GM19099 (cell line): ENCODE measurements around the gene GTF2H4.

Experiments used
- POLR2A ChIP-seq: IDR thresholded peaks from 3 replicates; pipeline ENCODE4 v1.6.1; 2011; ENCODE audit warnings: low read depth; ENCODE audit not compliant: insufficient read length; ENCODE audit errors: extremely low read depth

Gene GTF2H4

DNA sequence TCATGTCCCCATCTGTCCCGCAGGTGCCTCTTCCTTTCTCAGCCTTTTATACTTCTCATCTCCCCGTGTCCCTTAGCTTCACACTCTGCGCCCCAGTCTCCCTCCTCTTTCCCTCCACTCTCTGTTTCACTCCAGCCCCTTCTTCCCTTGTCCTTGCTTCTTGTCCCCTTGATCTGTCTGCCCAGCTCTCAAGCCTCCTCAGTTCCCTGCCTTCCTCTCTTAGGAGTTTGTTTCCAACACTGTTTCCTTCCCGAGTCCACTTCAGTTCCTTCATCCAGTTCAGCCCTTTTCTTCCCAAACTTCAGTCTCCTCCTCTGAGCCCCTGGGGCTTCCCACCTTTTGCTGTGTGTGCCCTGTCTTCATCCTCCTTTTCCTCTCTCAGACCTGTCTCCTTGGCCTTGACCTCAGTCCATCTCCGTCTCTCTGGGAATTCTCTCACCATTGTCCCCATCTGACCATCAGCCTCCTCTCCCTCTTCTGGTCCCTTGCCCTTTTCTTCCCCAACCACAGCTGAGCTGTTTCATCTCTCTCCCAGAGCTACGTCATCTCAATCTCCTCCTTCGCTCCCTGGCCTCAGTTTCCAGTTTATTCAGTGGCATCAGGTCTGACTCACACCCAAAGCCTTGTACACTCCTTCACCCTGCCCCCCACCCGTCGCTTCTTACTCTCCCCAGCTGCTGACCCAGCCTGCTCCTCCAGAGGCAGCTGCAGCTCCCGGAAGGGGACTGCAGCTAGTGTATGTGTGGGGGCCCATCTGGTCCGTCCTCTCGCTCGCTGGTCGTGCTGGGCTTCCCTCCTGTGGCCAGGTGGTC lies 26.4 kb upstream of the GTF2H4 start:
- TF ChIP-seq POLR2A: no peak

DNA sequence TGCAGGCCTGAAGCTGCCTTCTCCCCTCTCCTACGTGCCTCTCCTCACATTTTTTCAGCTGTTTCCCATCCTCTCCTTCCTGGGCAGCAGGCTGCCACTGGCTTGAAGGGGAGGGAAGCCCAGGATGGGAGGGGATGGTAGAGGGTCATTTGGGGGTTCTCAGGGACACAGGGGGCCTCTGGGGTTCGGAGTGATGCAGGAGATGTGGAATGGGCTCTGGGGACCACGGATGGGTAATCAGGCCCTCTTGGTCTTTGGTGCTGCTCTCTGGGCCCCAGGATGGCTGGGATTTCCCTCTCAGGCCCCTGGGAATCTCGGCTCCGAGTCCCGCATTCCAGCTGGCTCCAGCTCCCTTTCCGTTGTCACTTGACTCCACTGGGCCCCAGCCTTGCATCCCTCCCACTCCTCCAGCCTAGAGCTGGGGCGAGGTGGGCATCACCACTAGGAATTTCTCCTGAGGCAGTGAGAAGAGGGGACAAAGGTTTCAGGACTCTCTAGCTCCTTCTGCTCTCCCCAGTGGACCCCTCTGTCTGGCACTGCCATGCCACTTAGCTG lies 25.7 kb upstream of the GTF2H4 start:
- TF ChIP-seq POLR2A: no peak

DNA sequence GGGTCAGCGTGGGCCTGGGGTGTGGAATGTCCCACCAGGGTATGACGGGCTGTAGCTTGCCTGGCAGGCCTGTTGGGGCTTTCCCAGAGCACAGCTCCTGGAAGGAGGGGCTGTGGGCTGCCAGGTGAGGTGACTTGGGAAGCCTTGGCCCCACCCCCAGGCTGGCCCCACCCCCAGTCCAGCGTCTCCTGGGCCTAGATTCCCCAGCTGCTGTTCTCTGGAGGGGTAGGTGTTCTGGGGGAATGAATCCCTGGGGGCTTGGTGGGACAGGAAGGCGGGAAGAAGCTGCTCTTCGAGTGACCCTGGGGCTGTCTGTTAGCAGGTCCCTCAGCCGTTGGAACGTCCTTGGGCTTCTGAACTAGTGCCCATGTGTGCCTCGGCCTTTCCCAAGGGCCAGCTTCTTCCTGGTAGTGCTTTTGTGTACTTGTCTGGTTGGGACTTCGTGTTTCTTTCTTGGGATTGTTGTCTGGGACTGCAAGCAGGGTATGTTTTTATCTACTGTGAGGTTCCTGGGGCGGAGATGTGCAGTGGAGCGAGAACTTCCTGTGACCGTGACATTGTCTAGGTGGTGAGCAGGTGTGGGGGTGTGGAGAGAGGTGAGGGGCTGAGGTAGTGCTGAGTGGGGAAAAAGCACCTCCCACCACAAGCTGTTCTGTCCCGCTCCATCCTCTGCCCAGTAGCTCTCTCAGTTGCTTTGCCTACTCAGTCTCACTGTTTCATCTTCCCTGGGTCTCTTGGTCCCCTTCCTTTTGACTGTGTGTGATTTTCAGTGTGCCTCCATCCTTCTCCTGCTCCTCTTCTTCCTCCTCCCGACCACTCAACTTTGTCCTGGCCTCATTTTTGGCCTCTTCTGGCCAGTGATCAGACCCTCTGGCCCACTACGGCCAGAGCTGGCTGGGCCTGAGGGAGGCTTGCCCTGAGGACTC lies 25.0 kb upstream of the GTF2H4 start:
- TF ChIP-seq POLR2A: no peak

- no peak for TF ChIP-seq POLR2A
Observed at GRCh38 chr6:30883685-30884520, 24.1 kb upstream of the GTF2H4 start, which contains the start of gene DDR1. Gene DDR1, plus strand, starts transcription at chr6:30884519. Its CDS starts 4,211 bp downstream, at chr6:30888730.

- TF ChIP-seq POLR2A: no peak
Observed at GRCh38 chr6:30884521-30885480, 23.2 kb upstream of the GTF2H4 start.

GRCh38 chr6:30885481-30885998 lies 22.5 kb upstream of the GTF2H4 start:
- no peak for TF ChIP-seq POLR2A

- TF ChIP-seq POLR2A: no peak
Observed at GRCh38 chr6:30885999-30886896, 21.8 kb upstream of the GTF2H4 start.

DNA sequence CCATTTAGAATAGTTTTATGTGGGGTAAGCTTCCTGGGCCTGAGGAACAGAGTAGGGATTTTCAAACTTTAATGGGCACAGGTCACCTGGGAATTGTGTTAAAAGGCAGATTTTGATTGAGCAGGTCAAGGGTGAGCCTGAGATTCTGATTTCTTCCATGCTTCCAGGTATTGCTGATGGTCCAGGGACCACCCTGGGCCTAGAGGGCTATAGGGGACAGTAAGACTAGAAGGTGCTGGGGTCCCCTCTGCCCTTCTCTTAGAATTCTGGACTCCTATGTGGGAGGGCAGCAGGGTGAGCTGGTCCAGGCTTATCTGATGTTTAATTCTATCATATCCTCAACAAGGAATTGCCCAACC lies 21.1 kb upstream of the GTF2H4 start:
- TF ChIP-seq POLR2A: no peak

DNA sequence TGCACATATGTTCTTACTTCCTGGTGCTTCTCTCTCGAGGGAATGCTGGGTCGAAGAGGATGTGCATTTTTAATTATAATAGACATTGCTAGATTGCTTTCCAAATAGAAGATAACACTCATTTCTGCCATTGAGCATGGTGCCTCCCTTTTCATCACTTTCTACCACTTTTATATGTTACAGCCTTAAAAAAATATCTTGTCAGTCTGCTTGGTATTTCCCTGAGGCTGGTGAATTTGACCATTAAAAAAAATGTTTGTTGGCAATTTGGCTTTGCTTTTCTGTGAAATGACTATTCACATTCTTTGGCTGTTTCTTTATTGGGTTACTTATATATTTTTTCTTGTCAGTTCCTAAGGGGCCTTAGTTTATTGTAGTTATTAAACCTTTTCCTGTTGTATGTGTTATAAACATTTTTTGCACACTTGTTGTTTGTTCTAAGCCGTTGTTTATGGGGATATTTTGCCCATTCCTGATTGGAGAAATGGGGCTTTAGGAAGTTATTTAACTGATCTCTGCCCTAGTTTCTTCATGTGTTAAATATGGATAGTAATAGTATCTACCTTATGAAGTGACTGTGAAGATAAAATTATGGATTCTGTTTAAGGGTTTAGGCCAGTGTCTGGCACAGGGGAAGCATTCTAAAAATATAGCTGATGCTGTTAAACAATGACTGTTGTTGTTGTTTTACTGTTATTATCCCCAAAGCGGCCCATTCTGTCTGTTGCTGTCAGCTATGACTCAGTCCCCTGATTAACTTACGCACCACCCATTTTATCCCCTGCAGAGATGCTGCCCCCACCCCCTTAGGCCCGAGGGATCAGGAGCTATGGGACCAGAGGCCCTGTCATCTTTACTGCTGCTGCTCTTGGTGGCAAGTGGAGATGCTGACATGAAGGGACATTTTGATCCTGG lies 19.8 kb upstream of the GTF2H4 start:
- TF ChIP-seq POLR2A: no peak

DNA sequence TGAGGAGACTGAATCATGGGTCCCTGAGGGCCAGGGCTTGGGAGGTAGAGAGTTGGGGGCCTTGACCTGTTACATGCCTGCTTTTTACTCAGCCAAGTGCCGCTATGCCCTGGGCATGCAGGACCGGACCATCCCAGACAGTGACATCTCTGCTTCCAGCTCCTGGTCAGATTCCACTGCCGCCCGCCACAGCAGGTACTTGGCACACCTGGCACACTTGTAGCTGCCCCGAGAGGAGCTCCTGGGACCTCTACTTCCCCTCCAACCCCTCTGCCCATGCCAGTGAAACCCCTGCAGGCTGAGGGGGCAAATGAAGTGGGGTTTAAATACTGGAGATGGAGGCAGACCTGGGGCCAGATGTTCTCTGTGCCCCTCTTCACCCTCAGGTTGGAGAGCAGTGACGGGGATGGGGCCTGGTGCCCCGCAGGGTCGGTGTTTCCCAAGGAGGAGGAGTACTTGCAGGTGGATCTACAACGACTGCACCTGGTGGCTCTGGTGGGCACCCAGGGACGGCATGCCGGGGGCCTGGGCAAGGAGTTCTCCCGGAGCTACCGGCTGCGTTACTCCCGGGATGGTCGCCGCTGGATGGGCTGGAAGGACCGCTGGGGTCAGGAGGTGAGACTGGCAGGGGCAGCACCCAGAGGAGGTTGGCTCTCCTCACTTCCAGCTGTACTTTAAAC lies 19.1 kb upstream of the GTF2H4 start:
- TF ChIP-seq POLR2A: no peak

- no peak for TF ChIP-seq POLR2A
Observed at GRCh38 chr6:30889496-30889885, 18.5 kb upstream of the GTF2H4 start.
